ENCODE data around the gene TOMM70. TPM values are rescaled to one million over a fixed set of nuclear protein-coding genes. Genes with fewer than 3 reads are reported as not detected.
"Not testable (repeated sequence)": the region's sequence is repeated elsewhere in the genome, so short reads cannot be mapped to it uniquely, and the experiment has no call there.

TOMM70 gene
- total RNA-seq, 2 experiments from 2014 or later, result 41.2 to 54.5 TPM

DNA sequence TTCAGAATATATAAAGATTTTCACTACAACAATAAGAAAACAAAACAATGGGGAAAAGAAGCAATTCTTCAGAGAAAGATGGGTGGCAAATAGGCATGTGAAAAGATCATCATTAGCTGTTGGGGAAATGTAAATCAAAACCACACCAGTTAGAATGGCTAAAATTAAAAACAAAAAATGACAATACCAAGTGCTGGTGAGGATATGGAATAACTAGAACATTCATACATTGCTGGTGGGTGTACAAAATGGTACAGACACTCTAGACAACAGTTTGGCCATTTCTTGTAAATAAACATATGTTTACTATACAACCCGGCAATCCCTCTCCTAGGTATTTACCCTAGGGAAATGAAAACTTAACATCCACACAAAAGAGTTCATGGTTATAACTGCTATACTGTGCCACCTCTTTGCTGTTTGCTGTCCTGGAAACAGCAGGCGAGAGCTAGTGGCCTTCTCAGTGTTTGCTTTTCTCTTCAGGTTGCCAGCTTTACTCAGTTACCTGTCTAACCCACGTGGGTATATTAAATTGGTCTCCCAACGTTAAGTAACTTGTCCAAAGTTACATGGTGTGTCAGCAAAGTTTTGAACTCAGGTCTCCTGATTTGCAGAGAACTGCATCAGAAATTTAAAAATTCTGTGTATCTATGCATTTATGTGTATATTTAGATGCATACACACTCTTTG lies 70.9 kb downstream of the TOMM70 start:
- no peak for DNase-seq (ENCODE audit: low spot score)
- Histone ChIP-seq H3K36me3 (ENCODE audit: insufficient read depth, low read length) (0 out of 2 replicates have a peak, but pooled peaks cover 6% of the 10 kb centered on the region), H3K79me2 (ENCODE audit: insufficient read depth, low read depth, low read length) (no peaks in the 10 kb centered on the region), H3K9me3 (ENCODE audit: low read length) (no peaks in the 10 kb centered on the region), H3K4me3 (ENCODE audit: low read depth, low read length, poor library complexity, severe bottlenecking) (no peak overlapping the region), H3K4me2 (ENCODE audit: low read length) (no peak overlapping the region), H3K27ac (ENCODE audit: low read depth, low read length, poor library complexity, severe bottlenecking) (no peak overlapping the region), H3K9me2 (ENCODE audit: insufficient read depth, low read length) (no peaks in the 10 kb centered on the region), H3K4me1 (ENCODE audit: insufficient read depth, low read length, poor library complexity, severe bottlenecking) (no peaks in the 10 kb centered on the region), H4K20me1 (ENCODE audit: insufficient read depth, low read length) (no peaks in the 10 kb centered on the region), H2AFZ (ENCODE audit: low read length) (no peak overlapping the region)
- CTCF ChIA-PET (ENCODE audit: unreplicated experiment), result no interaction called here
- BruUV-seq (replicated peaks), result no TSS peak
- POLR2A ChIA-PET, result interaction anchor here (0.6 to 1.0 kb wide), 5 partner anchors 9 to 493 kb away, joined by 3 to 5 read pairs (median 3); no protein-coding TSS in a partner anchor
- intact Hi-C loops (cut with micrococcal nuclease; ENCODE audit: unreplicated experiment), result loop anchor here (10.0 kb wide), 1 partner anchor 375 kb away; the partner anchor contains the start of gene TFG
- TF ChIP-seq EZH2phosphoT487 (IDR thresholded peaks at IDR 0.05; ENCODE audit: borderline replicate concordance, low read depth, low read length), result no peak
- no peak for TF ChIP-seq CTCF (conservative IDR thresholded peaks at IDR 0.05; ENCODE audit: low read length)

- H3K9me2 ChIP-seq (ENCODE audit: insufficient read depth, low read length); H3K4me2 ChIP-seq (ENCODE audit: low read length); intact Hi-C loops (cut with micrococcal nuclease; ENCODE audit: unreplicated experiment); H3K36me3 ChIP-seq (ENCODE audit: insufficient read depth, low read length); H3K27ac ChIP-seq (ENCODE audit: low read depth, low read length, poor library complexity, severe bottlenecking); H3K4me3 ChIP-seq (ENCODE audit: low read depth, low read length, poor library complexity, severe bottlenecking); DNase-seq (ENCODE audit: low spot score); CTCF ChIA-PET (ENCODE audit: unreplicated experiment); H2AFZ ChIP-seq (ENCODE audit: low read length); POLR2A ChIA-PET; H3K79me2 ChIP-seq (ENCODE audit: insufficient read depth, low read depth, low read length); H4K20me1 ChIP-seq (ENCODE audit: insufficient read depth, low read length); H3K4me1 ChIP-seq (ENCODE audit: insufficient read depth, low read length, poor library complexity, severe bottlenecking); BruUV-seq (replicated peaks); H3K9me3 ChIP-seq (ENCODE audit: low read length): not testable (repeated sequence)
These were observed 73.5 kb downstream of the TOMM70 start for GRCh38 chr3:100327377-100327776.

DNA sequence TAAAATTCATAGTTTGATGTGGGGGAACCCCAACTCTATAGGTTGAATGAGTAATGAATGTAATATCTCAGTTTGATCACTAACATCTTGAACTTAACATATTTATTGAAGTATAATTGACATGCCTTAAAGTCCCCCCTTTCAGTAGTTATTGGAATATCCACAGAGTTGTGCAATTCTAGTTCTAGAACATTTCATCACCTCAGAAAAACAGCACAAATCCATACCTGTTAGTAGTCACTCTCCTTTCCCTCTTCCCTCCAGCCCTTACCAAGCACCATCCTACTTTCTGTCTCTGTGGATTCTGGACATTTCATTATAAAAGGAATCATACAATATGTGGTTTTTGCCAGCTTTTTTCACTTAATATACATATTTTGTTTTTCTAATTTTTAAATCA lies 75.1 kb downstream of the TOMM70 start:
- no peaks in the 10 kb centered on the region for H3K9me2 ChIP-seq (ENCODE audit: insufficient read depth, low read length)
- no peaks in the 10 kb centered on the region for H3K9me3 ChIP-seq (ENCODE audit: low read length)
- H3K4me2 ChIP-seq (ENCODE audit: low read length), result no peak overlapping the region
- no peak for DNase-seq (ENCODE audit: low spot score)
- no peaks in the 10 kb centered on the region for H3K4me1 ChIP-seq (ENCODE audit: insufficient read depth, low read length, poor library complexity, severe bottlenecking)
- H3K4me3 ChIP-seq (ENCODE audit: low read depth, low read length, poor library complexity, severe bottlenecking), result no peak overlapping the region
- BruUV-seq (replicated peaks), result no TSS peak
- H4K20me1 ChIP-seq (ENCODE audit: insufficient read depth, low read length), result no peaks in the 10 kb centered on the region
- intact Hi-C loops (cut with micrococcal nuclease; ENCODE audit: unreplicated experiment), result no loop called here
- ChIA-PET POLR2A (interaction anchor here (1.0 kb wide), 1 partner anchor 9 kb away, joined by 3 read pairs; no protein-coding TSS in a partner anchor), CTCF (ENCODE audit: unreplicated experiment) (no interaction called here)
- no peak for TF ChIP-seq EZH2phosphoT487 (IDR thresholded peaks at IDR 0.05; ENCODE audit: borderline replicate concordance, low read depth, low read length)
- no peak for TF ChIP-seq CTCF (conservative IDR thresholded peaks at IDR 0.05; ENCODE audit: low read length)
- H3K27ac ChIP-seq (ENCODE audit: low read depth, low read length, poor library complexity, severe bottlenecking), result no peak overlapping the region
- H2AFZ ChIP-seq (ENCODE audit: low read length), result no peak overlapping the region
- no peaks in the 10 kb centered on the region for H3K79me2 ChIP-seq (ENCODE audit: insufficient read depth, low read depth, low read length)
- peaks cover 9% of the 10 kb centered on the region; the same call in 1 of the 2 replicates for H3K36me3 ChIP-seq (ENCODE audit: insufficient read depth, low read length)

Data from OCI-LY7 (cell line).